ENCODE results near the gene ARHGAP31.

- no peak for TF ChIP-seq CTCF (IDR thresholded peaks at IDR 0.05)
- TF ChIP-seq POLR2A (IDR thresholded peaks at IDR 0.05) = no peak
These were observed 109.0 kb downstream of the ARHGAP31 start for GRCh38 chr3:119403201-119403600.
